ENCODE measurements around the gene IRAK1. TPM values are rescaled to one million over a fixed set of nuclear protein-coding genes. Genes with fewer than 3 reads are reported as not detected.

The IRAK1 gene
- total RNA-seq, 1 experiment from 2014 or later, result 147 TPM

- no peak for TF ChIP-seq CTCF (conservative IDR thresholded peaks at IDR 0.05; ENCODE audit: low read depth, low read length)
- no peak for TF ChIP-seq EZH2 (IDR thresholded peaks at IDR 0.05; ENCODE audit: borderline replicate concordance, low read depth, low read length, poor library complexity, severe bottlenecking)
- ChIA-PET CTCF (no interaction called here), POLR2A (ENCODE audit: low non-redundant PET) (interaction anchor here (0.6 kb wide), 1 partner anchor 305 kb away, joined by 3 read pairs; no protein-coding TSS in a partner anchor)
- Histone ChIP-seq H3K36me3 (ENCODE audit: insufficient read depth, low read length, poor library complexity, severe bottlenecking) (no peaks in the 10 kb centered on the region), H3K27me3 (replicated peaks; ENCODE audit: insufficient read depth, low read depth, low read length, poor library complexity) (no peaks in the 10 kb centered on the region), H3K4me3 (ENCODE audit: low read depth, low read length, poor library complexity, severe bottlenecking) (peak within 1 kb of the TSS; percentile 86), H3K4me1 (ENCODE audit: insufficient read depth, low read length, poor library complexity, severe bottlenecking) (peaks cover 13% of the 10 kb centered on the region), H3K27ac (ENCODE audit: low read depth, low read length, poor library complexity, severe bottlenecking) (peak within 1 kb of the TSS; percentile 99), H3K9me3 (ENCODE audit: low read depth, low read length, poor library complexity, severe bottlenecking) (no peaks in the 10 kb centered on the region)
- peak; percentile 97 for DNase-seq (ENCODE audit: low spot score)
- no TSS peak for BruUV-seq (replicated peaks)
- intact Hi-C loops (cut with micrococcal nuclease; ENCODE audit: unreplicated experiment), result loop anchor here (10.0 kb wide), 1 partner anchor 422 kb away; the partner anchor contains the start of gene RPL10
Measured at GRCh38 chrX:153972368-153973126, 47.2 kb downstream of the IRAK1 start, which contains the start of gene TMEM187. Gene TMEM187, plus strand, starts transcription at chrX:153972754. Its CDS starts 9,309 bp downstream, at chrX:153982063.

- Histone ChIP-seq H3K27ac (ENCODE audit: low read depth, low read length, poor library complexity, severe bottlenecking) (peak within 1 kb of the TSS; percentile 99), H3K27me3 (replicated peaks; ENCODE audit: insufficient read depth, low read depth, low read length, poor library complexity) (no peaks in the 10 kb centered on the region), H3K4me1 (ENCODE audit: insufficient read depth, low read length, poor library complexity, severe bottlenecking) (peaks cover 22% of the 10 kb centered on the region), H3K4me3 (ENCODE audit: low read depth, low read length, poor library complexity, severe bottlenecking) (peak within 1 kb of the TSS; percentile 86), H3K36me3 (ENCODE audit: insufficient read depth, low read length, poor library complexity, severe bottlenecking) (no peaks in the 10 kb centered on the region), H3K9me3 (ENCODE audit: low read depth, low read length, poor library complexity, severe bottlenecking) (no peaks in the 10 kb centered on the region)
- peak; percentile 97 for DNase-seq (ENCODE audit: low spot score)
- BruUV-seq (replicated peaks), result TSS peak; percentile 28
- ChIA-PET POLR2A (ENCODE audit: low non-redundant PET) (interaction anchor here (0.6 kb wide), 1 partner anchor 304 kb away, joined by 3 read pairs; no protein-coding TSS in a partner anchor), CTCF (interaction anchor here (1.4 kb wide), 1 partner anchor 42 kb away, joined by 3 read pairs; no protein-coding TSS in a partner anchor)
- TF ChIP-seq CTCF (conservative IDR thresholded peaks at IDR 0.05; ENCODE audit: low read depth, low read length), result no peak
- TF ChIP-seq EZH2 (IDR thresholded peaks at IDR 0.05; ENCODE audit: borderline replicate concordance, low read depth, low read length, poor library complexity, severe bottlenecking), result no peak
- intact Hi-C loops (cut with micrococcal nuclease; ENCODE audit: unreplicated experiment), result loop anchor here (1.0 to 10.0 kb wide), 2 partner anchors 43 to 423 kb away; partner anchors contain the start of gene RPL10
Measured at GRCh38 chrX:153971450-153972367, 48.0 kb downstream of the IRAK1 start, which contains the start of gene HCFC1. Gene HCFC1, minus strand, starts transcription at chrX:153971818. Its CDS starts 978 bp downstream, at chrX:153970840.

- POLR2A ChIA-PET (ENCODE audit: low non-redundant PET), result no interaction called here
Measured at GRCh38 chrX:153971124-153971449, 48.6 kb downstream of the IRAK1 start.

More at GRCh38 chrX:153971124-153971449, 48.6 kb downstream of the IRAK1 start:
- peak; percentile 95 for DNase-seq (ENCODE audit: low spot score)
- Histone ChIP-seq H3K4me1 (ENCODE audit: insufficient read depth, low read length, poor library complexity, severe bottlenecking) (peaks cover 26% of the 10 kb centered on the region), H3K4me3 (ENCODE audit: low read depth, low read length, poor library complexity, severe bottlenecking) (peak overlapping the region; percentile 86), H3K27me3 (replicated peaks; ENCODE audit: insufficient read depth, low read depth, low read length, poor library complexity) (no peaks in the 10 kb centered on the region), H3K27ac (ENCODE audit: low read depth, low read length, poor library complexity, severe bottlenecking) (peak overlapping the region; percentile 99), H3K9me3 (ENCODE audit: low read depth, low read length, poor library complexity, severe bottlenecking) (no peaks in the 10 kb centered on the region), H3K36me3 (ENCODE audit: insufficient read depth, low read length, poor library complexity, severe bottlenecking) (no peaks in the 10 kb centered on the region)
- TF ChIP-seq EZH2 (IDR thresholded peaks at IDR 0.05; ENCODE audit: borderline replicate concordance, low read depth, low read length, poor library complexity, severe bottlenecking) (no peak), CTCF (conservative IDR thresholded peaks at IDR 0.05; ENCODE audit: low read depth, low read length) (no peak)
- intact Hi-C loops (cut with micrococcal nuclease; ENCODE audit: unreplicated experiment), result loop anchor here (1.0 to 10.0 kb wide), 2 partner anchors 43 to 424 kb away; partner anchors contain the start of gene RPL10
- CTCF ChIA-PET, result interaction anchor here (1.4 kb wide), 1 partner anchor 43 kb away, joined by 3 read pairs; no protein-coding TSS in a partner anchor
- BruUV-seq (replicated peaks), result no TSS peak
